Omental fat pad (tissue), 4 donors: ENCODE results near the gene LILRB3. TPM values are rescaled to one million over a fixed set of nuclear protein-coding genes. Genes with fewer than 3 reads are reported as not detected.
"Not testable (repeated sequence)": the region's sequence is repeated elsewhere in the genome, so short reads cannot be mapped to it uniquely, and the experiment has no call there.

Source experiments
- ATAC-seq: fragments of 150-250 bp; one replicate; pipeline ENCODE4 v1.9.1; 2016; ENCODE audit warnings: mild to moderate bottlenecking, moderate library complexity; ENCODE audit not compliant: low FRiP score
- DNase-seq: peaks from one replicate; pipeline ENCODE4 v3.0.0-alpha.2; 2019; ENCODE audit warnings: low spot score
- CTCF ChIP-seq, 3 donors: fragments of 450-650 bp; IDR thresholded peaks; one replicate each; pipeline ENCODE4 v1.5.1; 2016 to 2017; ENCODE audit warnings: antibody characterized with exemption in 3 of 3, mild to moderate bottlenecking in 3 of 3, moderate library complexity in 2 of 3
- total RNA-seq, 4 donors: library from RNA; depleted of rRNA; stranded (reverse); fragments of >200 nt; gene quantifications; one replicate each; pipeline ENCODE4 v1.1.0, GENCODE V29; 2016

The LILRB3 gene
- total RNA-seq, 4 donors from 2014 or later: 11.7 to 135 (median 71.5) TPM

- no peak for DNase-seq
- TF ChIP-seq CTCF (IDR thresholded peaks at IDR 0.05): no peak
- no peak for ATAC-seq
Measured at GRCh38 chr19:54204767-54205468, 17.9 kb downstream of the LILRB3 start.

- TF ChIP-seq CTCF (IDR thresholded peaks at IDR 0.05): no peak
- no peak for ATAC-seq
- no peak for DNase-seq
Measured at GRCh38 chr19:54203151-54203611, 19.6 kb downstream of the LILRB3 start.

GRCh38 chr19:54201980-54202379 lies 20.8 kb downstream of the LILRB3 start:
- no peak for TF ChIP-seq CTCF (IDR thresholded peaks at IDR 0.05)
- ATAC-seq: no peak

GRCh38 chr19:54201172-54201701 lies 21.6 kb downstream of the LILRB3 start:
- DNase-seq (no peak), ATAC-seq (no peak)
- TF ChIP-seq CTCF (IDR thresholded peaks at IDR 0.05): no peak

More at GRCh38 chr19:54201980-54202379, 20.8 kb downstream of the LILRB3 start:
- DNase-seq: no peak

GRCh38 chr19:54199401-54199800 lies 23.4 kb downstream of the LILRB3 start:
- TF ChIP-seq CTCF (IDR thresholded peaks at IDR 0.05): no peak

GRCh38 chr19:54197121-54197520 lies 25.7 kb downstream of the LILRB3 start:
- no peak for DNase-seq
- ATAC-seq: no peak
- no peak for TF ChIP-seq CTCF (IDR thresholded peaks at IDR 0.05)

More at GRCh38 chr19:54199401-54199800, 23.4 kb downstream of the LILRB3 start:
- ATAC-seq (no peak), DNase-seq (no peak)

GRCh38 chr19:54196536-54196935 lies 26.3 kb downstream of the LILRB3 start:
- ATAC-seq: no peak
- no peak for TF ChIP-seq CTCF (IDR thresholded peaks at IDR 0.05)
- no peak for DNase-seq

- ATAC-seq, DNase-seq: not testable (repeated sequence)
Measured at GRCh38 chr19:54194463-54194862, 28.3 kb downstream of the LILRB3 start.
